ENCODE data around the gene TMEM52. TPM values are rescaled to one million over a fixed set of nuclear protein-coding genes. Genes with fewer than 3 reads are reported as not detected.

The TMEM52 gene
- total RNA-seq, 2 experiments from 2014 or later, result 1.7 to 2.5 TPM

GRCh38 chr1:1929639-1930545, 10.8 kb upstream of the TMEM52 start:
- Histone ChIP-seq H3K79me2 (ENCODE audit: insufficient read depth, low read depth, low read length) (no peaks in the 10 kb centered on the region), H3K9me3 (ENCODE audit: low read length) (0 out of 2 replicates have a peak, but pooled peaks cover 6% of the 10 kb centered on the region), H4K20me1 (ENCODE audit: insufficient read depth, low read length) (no peaks in the 10 kb centered on the region), H3K36me3 (ENCODE audit: insufficient read depth, low read length) (no peaks in the 10 kb centered on the region), H3K27ac (ENCODE audit: low read depth, low read length, poor library complexity, severe bottlenecking) (no peak overlapping the region), H3K9me2 (ENCODE audit: insufficient read depth, low read length) (no peaks in the 10 kb centered on the region), H3K4me1 (ENCODE audit: insufficient read depth, low read length, poor library complexity, severe bottlenecking) (no peaks in the 10 kb centered on the region), H2AFZ (ENCODE audit: low read length) (no peak overlapping the region), H3K4me2 (ENCODE audit: low read length) (no peak overlapping the region), H3K4me3 (ENCODE audit: low read depth, low read length, poor library complexity, severe bottlenecking) (no peak overlapping the region)
- CTCF ChIA-PET (ENCODE audit: unreplicated experiment), result no interaction called here
- no peak for TF ChIP-seq CTCF (conservative IDR thresholded peaks at IDR 0.05; ENCODE audit: low read length)
- no peak for TF ChIP-seq EZH2phosphoT487 (IDR thresholded peaks at IDR 0.05; ENCODE audit: borderline replicate concordance, low read depth, low read length)
- no peak for DNase-seq (ENCODE audit: low spot score)
- POLR2A ChIA-PET, result interaction anchor here (0.6 to 1.2 kb wide), 2 partner anchors 153 to 206 kb away, joined by 3 to 4 read pairs; no protein-coding TSS in a partner anchor
- no TSS peak for BruUV-seq (replicated peaks)
- intact Hi-C loops (cut with micrococcal nuclease; ENCODE audit: unreplicated experiment), result no loop called here

- no peak overlapping the region for H3K4me3 ChIP-seq (ENCODE audit: low read depth, low read length, poor library complexity, severe bottlenecking)
- no peaks in the 10 kb centered on the region for H3K4me1 ChIP-seq (ENCODE audit: insufficient read depth, low read length, poor library complexity, severe bottlenecking)
- no peak overlapping the region for H3K4me2 ChIP-seq (ENCODE audit: low read length)
- no peaks in the 10 kb centered on the region for H3K9me2 ChIP-seq (ENCODE audit: insufficient read depth, low read length)
- no peak for TF ChIP-seq EZH2phosphoT487 (IDR thresholded peaks at IDR 0.05; ENCODE audit: borderline replicate concordance, low read depth, low read length)
- no peak for TF ChIP-seq CTCF (conservative IDR thresholded peaks at IDR 0.05; ENCODE audit: low read length)
- 0 out of 2 replicates have a peak, but pooled peaks cover 5% of the 10 kb centered on the region for H3K9me3 ChIP-seq (ENCODE audit: low read length)
- BruUV-seq (replicated peaks), result no TSS peak
- no peaks in the 10 kb centered on the region for H4K20me1 ChIP-seq (ENCODE audit: insufficient read depth, low read length)
- H3K27ac ChIP-seq (ENCODE audit: low read depth, low read length, poor library complexity, severe bottlenecking), result no peak overlapping the region
- H3K79me2 ChIP-seq (ENCODE audit: insufficient read depth, low read depth, low read length), result no peaks in the 10 kb centered on the region
- CTCF ChIA-PET (ENCODE audit: unreplicated experiment), result no interaction called here
- no peak overlapping the region for H2AFZ ChIP-seq (ENCODE audit: low read length)
- POLR2A ChIA-PET, result no interaction called here
- no peaks in the 10 kb centered on the region for H3K36me3 ChIP-seq (ENCODE audit: insufficient read depth, low read length)
- intact Hi-C loops (cut with micrococcal nuclease; ENCODE audit: unreplicated experiment), result no loop called here
- no peak for DNase-seq (ENCODE audit: low spot score)
These were observed 10.1 kb upstream of the TMEM52 start for GRCh38 chr1:1929102-1929638.
